Endodermal cell (in vitro differentiated cells): ENCODE measurements around the gene ROBO1. TPM values are rescaled to one million over a fixed set of nuclear protein-coding genes. Genes with fewer than 3 reads are reported as not detected.

Experiments
- DNase-seq: peaks from one replicate; pipeline ENCODE4 v3.0.0-alpha.2; 2017
- H3K27ac ChIP-seq: 2 replicates; pipeline ENCODE4 v1.5.1; 2013; ENCODE audit warnings: mild to moderate bottlenecking, low read depth, low read length, moderate library complexity
- H3K27me3 ChIP-seq: 2 replicates; pipeline ENCODE4 v1.6.1; 2013; ENCODE audit warnings: mild to moderate bottlenecking, low read length, moderate library complexity; ENCODE audit not compliant: insufficient read depth, control insufficient read depth, poor library complexity, severe bottlenecking
- H3K36me3 ChIP-seq: 2 replicates; pipeline ENCODE4 v1.7.0; 2013; ENCODE audit warnings: mild to moderate bottlenecking, low read length, moderate library complexity; ENCODE audit not compliant: control insufficient read depth, insufficient read depth
- H3K4me1 ChIP-seq: one replicate; pipeline ENCODE4 v1.7.0; 2013; ENCODE audit warnings: low read length; ENCODE audit not compliant: control insufficient read depth, insufficient read depth
- H3K4me3 ChIP-seq: 2 replicates; pipeline ENCODE4 v1.5.1; 2013; ENCODE audit warnings: mild to moderate bottlenecking, low read length, moderate library complexity
- H3K9ac ChIP-seq: 2 replicates; pipeline ENCODE4 v1.6.1; 2013; ENCODE audit warnings: mild to moderate bottlenecking, low read length, moderate library complexity; ENCODE audit not compliant: poor library complexity, severe bottlenecking; ENCODE audit errors: extremely low read depth
- H3K9me3 ChIP-seq: 2 replicates; pipeline ENCODE4 v1.6.1; 2013; ENCODE audit warnings: mild to moderate bottlenecking, low read length, moderate library complexity; ENCODE audit not compliant: control insufficient read depth
- H3K27ac Mint-ChIP-seq: 2 replicates; pipeline ENCODE4 v1.8.0; 2020; ENCODE audit warnings: mixed read lengths
- H3K27me3 Mint-ChIP-seq: 2 replicates; pipeline ENCODE4 v1.8.0; 2021; ENCODE audit warnings: mild to moderate bottlenecking, mixed read lengths; ENCODE audit not compliant: insufficient read depth
- H3K36me3 Mint-ChIP-seq: 2 replicates; pipeline ENCODE4 v1.8.0; 2020; ENCODE audit warnings: low read depth, mixed read lengths
- H3K4me1 Mint-ChIP-seq: 2 replicates; pipeline ENCODE4 v1.8.0; 2020; ENCODE audit warnings: mixed read lengths
- H3K4me3 Mint-ChIP-seq: 2 replicates; pipeline ENCODE4 v1.8.0; 2020; ENCODE audit warnings: mild to moderate bottlenecking, moderate library complexity, mixed read lengths
- H3K9me3 Mint-ChIP-seq: 2 replicates; pipeline ENCODE4 v1.8.0; 2020; ENCODE audit warnings: mild to moderate bottlenecking, mixed read lengths
- CTCF ChIP-seq: fragments of 200-600 bp; sonication (generic); conservative IDR thresholded peaks from 2 replicates; pipeline ENCODE4 v1.5.0; 2021; ENCODE audit warnings: antibody characterized with exemption, mild to moderate bottlenecking
- WGBS, 2 experiments: methylation state at CpG; one replicate each; pipeline versions ENCODE4 v1.1.5 to v1.1.7; 2013; ENCODE audit warnings: missing lambda C conversion rate in 2 of 2, mixed read lengths in 1 of 2; ENCODE audit not compliant: insufficient coverage in 1 of 2, insufficient read length in 1 of 2; 5-methylcytosine and 5-hydroxymethylcytosine counted together
- total RNA-seq, 2 donors: library from RNA; stranded (reverse); fragmentation: NEBNext Ultra II Directional in 1 of 2; extraction: Animal tissue kit (Norgen Biotek cat#: 25700) in 1 of 2; gene quantifications; 2 replicates in 1 of 2; 3 replicates in 1 of 2; pipeline ENCODE4 v1.2.1, GENCODE V29; 2021

ROBO1 gene
- total RNA-seq, 2 donors from 2014 or later: 74.8 to 75.9 TPM

- H3K27ac Mint-ChIP-seq: no peak overlapping the region
- no peak for DNase-seq
- Histone ChIP-seq H3K9me3 (no peaks in the 10 kb centered on the region), H3K4me3 (no peak overlapping the region), H3K27me3 (no peaks in the 10 kb centered on the region), H3K4me1 (peaks cover 8% of the 10 kb centered on the region), H3K9ac (no peak overlapping the region), H3K27ac (no peak overlapping the region), H3K36me3 (no peaks in the 10 kb centered on the region)
- H3K27me3 Mint-ChIP-seq: no peaks in the 10 kb centered on the region
- H3K36me3 Mint-ChIP-seq: no peaks in the 10 kb centered on the region
- TF ChIP-seq CTCF: no peak
- H3K4me1 Mint-ChIP-seq: peaks cover 7% of the 10 kb centered on the region
- H3K9me3 Mint-ChIP-seq: peaks cover 8% of the 10 kb centered on the region
- H3K4me3 Mint-ChIP-seq: no peak overlapping the region
- WGBS, 2 experiments: 50 to 72% methylated on average over 2 to 4 of the region's 4 CpGs
Measured at GRCh38 chr3:79215286-79215685, 552.5 kb downstream of the ROBO1 start.

- Histone ChIP-seq H3K9me3 (no peaks in the 10 kb centered on the region), H3K4me1 (no peaks in the 10 kb centered on the region), H3K36me3 (no peaks in the 10 kb centered on the region), H3K27ac (no peak overlapping the region), H3K4me3 (no peak overlapping the region), H3K27me3 (no peaks in the 10 kb centered on the region), H3K9ac (no peak overlapping the region)
- H3K36me3 Mint-ChIP-seq: no peaks in the 10 kb centered on the region
- 88% methylated on average over 1 to 12 of the region's 12 CpGs for WGBS, 2 experiments
- no peak overlapping the region for H3K4me3 Mint-ChIP-seq
- no peak for DNase-seq
- H3K27ac Mint-ChIP-seq: no peak overlapping the region
- no peaks in the 10 kb centered on the region for H3K27me3 Mint-ChIP-seq
- H3K4me1 Mint-ChIP-seq: no peaks in the 10 kb centered on the region
- H3K9me3 Mint-ChIP-seq: peaks cover 14% of the 10 kb centered on the region
- no peak for TF ChIP-seq CTCF
Measured at GRCh38 chr3:79211586-79212359, 556.0 kb downstream of the ROBO1 start.

- no peaks in the 10 kb centered on the region for H3K27me3 Mint-ChIP-seq
- no peak overlapping the region for H3K4me3 Mint-ChIP-seq
- TF ChIP-seq CTCF: no peak
- Histone ChIP-seq H3K27ac (no peak overlapping the region), H3K4me1 (no peaks in the 10 kb centered on the region), H3K4me3 (no peak overlapping the region), H3K9ac (no peak overlapping the region), H3K27me3 (no peaks in the 10 kb centered on the region), H3K9me3 (no peaks in the 10 kb centered on the region), H3K36me3 (no peaks in the 10 kb centered on the region)
- no peak overlapping the region for H3K27ac Mint-ChIP-seq
- no peaks in the 10 kb centered on the region for H3K36me3 Mint-ChIP-seq
- WGBS, 2 experiments: 96% methylated on average over 3 of the region's 3 CpGs; no CpG with 5 or more reads in 1 of the 2 experiments
- no peak for DNase-seq
- H3K4me1 Mint-ChIP-seq: peaks cover 7% of the 10 kb centered on the region
- no peaks in the 10 kb centered on the region for H3K9me3 Mint-ChIP-seq
Measured at GRCh38 chr3:79204351-79204750, 563.4 kb downstream of the ROBO1 start.
